Ascending aorta (tissue), 2 donors: ENCODE measurements around the gene AP3B1. TPM values are rescaled to one million over a fixed set of nuclear protein-coding genes. Genes with fewer than 3 reads are reported as not detected.

ENCODE experiments used
- DNase-seq, 2 donors: peaks; one replicate each; pipeline ENCODE4 v3.0.0-alpha.2; 2019; ENCODE audit warnings: low spot score in 2 of 2
- H3K27ac ChIP-seq, 2 donors: fragments of 200-600 bp; sonication (generic); one replicate each; pipeline ENCODE4 v1.5.1; 2016 to 2017; ENCODE audit warnings: mild to moderate bottlenecking in 1 of 2
- H3K27me3 ChIP-seq: fragments of 200-600 bp; sonication (generic); one replicate; pipeline ENCODE4 v1.5.1; 2017
- H3K36me3 ChIP-seq, 2 donors: fragments of 200-600 bp; sonication (generic); one replicate each; pipeline ENCODE4 v1.5.1; 2016
- H3K4me1 ChIP-seq, 2 donors: fragments of 200-600 bp; sonication (generic); one replicate each; pipeline ENCODE4 v1.5.1; 2016 to 2017; ENCODE audit warnings: mild to moderate bottlenecking in 1 of 2
- H3K4me3 ChIP-seq, 2 donors: fragments of 200-600 bp; sonication (generic); one replicate each; pipeline ENCODE4 v1.5.1; 2016 to 2017; ENCODE audit warnings: mild to moderate bottlenecking in 1 of 2
- H3K9me3 ChIP-seq, 2 donors: fragments of 200-600 bp; sonication (generic); one replicate each; pipeline ENCODE4 v1.5.1; 2016
- intact Hi-C: fragments of 100-400 bp; cut with DNase I; formaldehyde crosslinking; loops from one replicate; pipeline ENCODE4 v1.15.1; 2023
- total RNA-seq: library from RNA; depleted of rRNA; stranded (reverse); fragments of >200 nt; gene quantifications from one replicate; pipeline ENCODE4 v1.1.0, GENCODE V29; 2016
- TF ChIP-seq, protein P1 (sequence below), 3 experiments: fragments of 200-600 bp in 2 of 3; fragments of 450-650 bp in 1 of 3; sonication (generic) in 2 of 3; IDR thresholded peaks; one replicate each; pipeline ENCODE4 v1.5.1; 2016 to 2019; ENCODE audit warnings: antibody characterized with exemption in 3 of 3, mild to moderate bottlenecking in 1 of 3, moderate library complexity in 1 of 3

Gene AP3B1
- total RNA-seq, 1 donor from 2014 or later, result 37.3 TPM

DNA sequence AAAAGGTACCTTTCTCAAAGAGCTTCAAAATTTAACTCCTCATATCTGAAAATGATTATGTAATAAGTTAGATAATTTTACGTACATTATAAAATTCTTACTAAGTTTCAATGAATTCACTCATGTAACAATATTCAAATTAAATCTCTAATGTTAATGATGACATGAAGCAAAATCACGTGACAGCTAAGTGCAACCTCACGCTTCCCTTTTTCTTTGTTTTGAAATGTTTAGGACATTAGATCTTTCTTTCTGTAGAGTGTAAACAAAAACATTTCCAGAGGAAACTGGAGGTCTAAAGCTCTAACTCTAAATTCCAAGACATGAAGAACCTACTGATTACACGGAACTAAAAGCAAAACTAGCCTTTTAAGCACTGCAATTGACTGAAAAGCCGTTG is 291.0 kb downstream of the AP3B1 start:
- Histone ChIP-seq H3K9me3 (no peaks in the 10 kb centered on the region), H3K36me3 (no peaks in the 10 kb centered on the region), H3K27ac (no peak overlapping the region), H3K4me1 (peaks cover 2% of the 10 kb centered on the region in 2 donors), H3K27me3 (no peaks in the 10 kb centered on the region), H3K4me3 (no peak overlapping the region)
- no peak for DNase-seq
- TF ChIP-seq, protein P1, sequence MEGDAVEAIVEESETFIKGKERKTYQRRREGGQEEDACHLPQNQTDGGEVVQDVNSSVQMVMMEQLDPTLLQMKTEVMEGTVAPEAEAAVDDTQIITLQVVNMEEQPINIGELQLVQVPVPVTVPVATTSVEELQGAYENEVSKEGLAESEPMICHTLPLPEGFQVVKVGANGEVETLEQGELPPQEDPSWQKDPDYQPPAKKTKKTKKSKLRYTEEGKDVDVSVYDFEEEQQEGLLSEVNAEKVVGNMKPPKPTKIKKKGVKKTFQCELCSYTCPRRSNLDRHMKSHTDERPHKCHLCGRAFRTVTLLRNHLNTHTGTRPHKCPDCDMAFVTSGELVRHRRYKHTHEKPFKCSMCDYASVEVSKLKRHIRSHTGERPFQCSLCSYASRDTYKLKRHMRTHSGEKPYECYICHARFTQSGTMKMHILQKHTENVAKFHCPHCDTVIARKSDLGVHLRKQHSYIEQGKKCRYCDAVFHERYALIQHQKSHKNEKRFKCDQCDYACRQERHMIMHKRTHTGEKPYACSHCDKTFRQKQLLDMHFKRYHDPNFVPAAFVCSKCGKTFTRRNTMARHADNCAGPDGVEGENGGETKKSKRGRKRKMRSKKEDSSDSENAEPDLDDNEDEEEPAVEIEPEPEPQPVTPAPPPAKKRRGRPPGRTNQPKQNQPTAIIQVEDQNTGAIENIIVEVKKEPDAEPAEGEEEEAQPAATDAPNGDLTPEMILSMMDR (IDR thresholded peaks at IDR 0.05), result no peak
- intact Hi-C loops, result loop anchor here (10.0 kb wide), 1 partner anchor 359 kb away; no protein-coding TSS in a partner anchor

- TF ChIP-seq, protein P1 (IDR thresholded peaks at IDR 0.05), result no peak
- Histone ChIP-seq H3K27ac (no peak overlapping the region), H3K9me3 (no peaks in the 10 kb centered on the region), H3K36me3 (no peaks in the 10 kb centered on the region), H3K4me3 (no peak overlapping the region), H3K4me1 (peaks cover 0 to 6% of the 10 kb centered on the region in 2 donors), H3K27me3 (no peaks in the 10 kb centered on the region)
- intact Hi-C loops, result loop anchor here (10.0 kb wide), 1 partner anchor 358 kb away; no protein-coding TSS in a partner anchor
- no peak for DNase-seq
Observed at GRCh38 chr5:78002690-78003089, 291.8 kb downstream of the AP3B1 start.

DNA sequence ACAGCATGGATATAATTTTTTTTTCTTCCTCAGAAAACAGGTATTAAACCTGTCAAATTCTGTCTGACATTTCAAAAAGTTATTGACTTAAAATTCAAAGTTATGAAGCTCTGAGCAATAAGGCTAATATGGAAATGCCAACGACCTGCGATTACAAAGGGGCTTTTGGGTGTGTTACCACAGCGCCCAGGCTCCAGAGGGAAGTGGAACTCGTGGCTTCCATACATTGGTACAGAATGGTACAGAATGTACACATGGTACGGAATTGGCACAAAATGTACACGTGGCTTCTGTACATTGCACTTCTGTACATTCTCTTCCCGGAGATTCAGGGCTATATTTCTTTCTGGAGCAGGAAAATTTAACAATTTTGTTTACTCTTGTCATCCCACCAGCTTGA is 293.3 kb downstream of the AP3B1 start:
- no peak overlapping the region for H3K27ac ChIP-seq
- intact Hi-C loops, result loop anchor here (10.0 kb wide), 1 partner anchor 356 kb away; no protein-coding TSS in a partner anchor
- no peaks in the 10 kb centered on the region for H3K36me3 ChIP-seq
- TF ChIP-seq, protein P1 (IDR thresholded peaks at IDR 0.05), result no peak
- H3K27me3 ChIP-seq, result no peaks in the 10 kb centered on the region
- no peaks in the 10 kb centered on the region for H3K9me3 ChIP-seq
- no peak overlapping the region for H3K4me3 ChIP-seq
- no peak for DNase-seq
- peaks cover 0 to 6% of the 10 kb centered on the region in 2 donors for H3K4me1 ChIP-seq

GRCh38 chr5:78000191-78000590 is 294.3 kb downstream of the AP3B1 start:
- TF ChIP-seq, protein P1 (IDR thresholded peaks at IDR 0.05), result no peak
- no peaks in the 10 kb centered on the region for H3K36me3 ChIP-seq
- no peaks in the 10 kb centered on the region for H3K9me3 ChIP-seq
- peaks cover 0 to 13% of the 10 kb centered on the region in 2 donors for H3K4me1 ChIP-seq
- no peak overlapping the region for H3K4me3 ChIP-seq
- no peak overlapping the region for H3K27ac ChIP-seq
- intact Hi-C loops, result loop anchor here (10.0 kb wide), 1 partner anchor 355 kb away; no protein-coding TSS in a partner anchor
- H3K27me3 ChIP-seq, result no peaks in the 10 kb centered on the region
- no peak for DNase-seq

- no peak for DNase-seq
- Histone ChIP-seq H3K4me1 (peaks cover 0 to 12% of the 10 kb centered on the region in 2 donors), H3K4me3 (no peak overlapping the region), H3K27me3 (no peaks in the 10 kb centered on the region), H3K9me3 (no peaks in the 10 kb centered on the region), H3K36me3 (no peaks in the 10 kb centered on the region), H3K27ac (no peak overlapping the region)
- intact Hi-C loops, result loop anchor here (5.0 kb wide), 1 partner anchor 222 kb away; the partner anchor contains the start of gene TBCA
- TF ChIP-seq, protein P1 (IDR thresholded peaks at IDR 0.05), result no peak
Observed at GRCh38 chr5:77999399-77999798, 295.1 kb downstream of the AP3B1 start.
